SK-N-SH treated with all-trans-retinoic acid at 6 μM for 48 hours (cell line): Measurements from ENCODE around the gene SHC4.

Experiments used
- ISL1 ChIP-seq: fragments of 250-450 bp; sonication (Bioruptor Pico); IDR thresholded peaks from 2 replicates; pipeline ENCODE4 v2.1.2; 2022; ENCODE audit warnings: mild to moderate bottlenecking, moderate library complexity
- RARB ChIP-seq: fragments of 250-450 bp; sonication (Bioruptor Pico); IDR thresholded peaks from 2 replicates; pipeline ENCODE4 v1.8.0; 2021; ENCODE audit warnings: mild to moderate bottlenecking, moderate library complexity
- SNAI2 ChIP-seq: fragments of 250-450 bp; sonication (Bioruptor Pico); IDR thresholded peaks from 2 replicates; pipeline ENCODE4 v1.5.0; 2020; ENCODE audit warnings: mild to moderate bottlenecking, moderate library complexity
- ZFP30 ChIP-seq: fragments of 450-650 bp; formaldehyde crosslinking; IDR thresholded peaks from 2 replicates; pipeline ENCODE4 v1.5.0; 2022; ENCODE audit warnings: mild to moderate bottlenecking, moderate library complexity
- ZNF8 ChIP-seq: fragments of 450-650 bp; formaldehyde crosslinking; IDR thresholded peaks from 2 replicates; pipeline ENCODE4 v1.5.0; 2020; ENCODE audit warnings: mild to moderate bottlenecking, moderate library complexity
- TF ChIP-seq, protein P1 (sequence below): fragments of 250-450 bp; sonication (Bioruptor Pico); IDR thresholded peaks from 2 replicates; pipeline ENCODE4 v1.8.0; 2020; ENCODE audit warnings: mild to moderate bottlenecking, moderate library complexity, borderline replicate concordance
- TF ChIP-seq, protein P2 (sequence below): fragments of 250-450 bp; sonication (Bioruptor Pico); IDR thresholded peaks from 2 replicates; pipeline ENCODE4 v1.5.1; 2020; ENCODE audit warnings: low read depth, mild to moderate bottlenecking, moderate library complexity

DNA sequence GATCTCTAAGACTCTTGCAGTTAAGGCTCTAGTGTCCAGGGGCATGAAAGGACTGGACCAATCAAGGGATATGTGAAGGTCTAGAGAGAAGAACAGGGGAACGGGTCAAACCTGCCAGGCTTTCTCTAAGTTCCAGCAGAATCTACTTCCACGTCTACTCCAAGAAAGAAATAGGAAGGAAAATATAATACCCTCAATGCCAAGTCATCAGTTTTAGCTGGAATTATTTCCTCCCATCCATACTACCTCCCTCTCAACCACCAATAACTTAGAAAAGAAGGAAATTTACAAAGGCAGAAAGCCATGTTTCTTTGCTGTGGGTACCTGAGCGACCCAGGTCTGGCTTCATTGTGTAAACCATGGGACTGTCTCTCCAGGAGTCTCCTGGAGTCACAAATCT is 7.8 kb downstream of the SHC4 start:
- TF ChIP-seq, protein P1, sequence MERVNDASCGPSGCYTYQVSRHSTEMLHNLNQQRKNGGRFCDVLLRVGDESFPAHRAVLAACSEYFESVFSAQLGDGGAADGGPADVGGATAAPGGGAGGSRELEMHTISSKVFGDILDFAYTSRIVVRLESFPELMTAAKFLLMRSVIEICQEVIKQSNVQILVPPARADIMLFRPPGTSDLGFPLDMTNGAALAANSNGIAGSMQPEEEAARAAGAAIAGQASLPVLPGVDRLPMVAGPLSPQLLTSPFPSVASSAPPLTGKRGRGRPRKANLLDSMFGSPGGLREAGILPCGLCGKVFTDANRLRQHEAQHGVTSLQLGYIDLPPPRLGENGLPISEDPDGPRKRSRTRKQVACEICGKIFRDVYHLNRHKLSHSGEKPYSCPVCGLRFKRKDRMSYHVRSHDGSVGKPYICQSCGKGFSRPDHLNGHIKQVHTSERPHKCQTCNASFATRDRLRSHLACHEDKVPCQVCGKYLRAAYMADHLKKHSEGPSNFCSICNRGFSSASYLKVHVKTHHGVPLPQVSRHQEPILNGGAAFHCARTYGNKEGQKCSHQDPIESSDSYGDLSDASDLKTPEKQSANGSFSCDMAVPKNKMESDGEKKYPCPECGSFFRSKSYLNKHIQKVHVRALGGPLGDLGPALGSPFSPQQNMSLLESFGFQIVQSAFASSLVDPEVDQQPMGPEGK (CRISPR knock-in tag), result no peak
- TF ChIP-seq, protein P2, sequence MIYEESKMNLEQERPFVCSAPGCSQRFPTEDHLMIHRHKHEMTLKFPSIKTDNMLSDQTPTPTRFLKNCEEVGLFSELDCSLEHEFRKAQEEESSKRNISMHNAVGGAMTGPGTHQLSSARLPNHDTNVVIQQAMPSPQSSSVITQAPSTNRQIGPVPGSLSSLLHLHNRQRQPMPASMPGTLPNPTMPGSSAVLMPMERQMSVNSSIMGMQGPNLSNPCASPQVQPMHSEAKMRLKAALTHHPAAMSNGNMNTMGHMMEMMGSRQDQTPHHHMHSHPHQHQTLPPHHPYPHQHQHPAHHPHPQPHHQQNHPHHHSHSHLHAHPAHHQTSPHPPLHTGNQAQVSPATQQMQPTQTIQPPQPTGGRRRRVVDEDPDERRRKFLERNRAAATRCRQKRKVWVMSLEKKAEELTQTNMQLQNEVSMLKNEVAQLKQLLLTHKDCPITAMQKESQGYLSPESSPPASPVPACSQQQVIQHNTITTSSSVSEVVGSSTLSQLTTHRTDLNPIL (CRISPR knock-in tag), result no peak
- TF ChIP-seq ZNF8 (CRISPR knock-in tag), result no peak
- TF ChIP-seq SNAI2 (CRISPR knock-in tag), result no peak
- no peak for TF ChIP-seq ISL1 (CRISPR knock-in tag)
- TF ChIP-seq ZFP30 (CRISPR knock-in tag), result no peak
- TF ChIP-seq RARB (CRISPR knock-in tag), result no peak
